GM19468 (cell line): ENCODE results near the gene ATP10B.
A peak's percentile ranks its signal among the peaks of the same experiment; 100 is the strongest.

Experiments used
- ATAC-seq: cut with Tn5 transposase; IDR thresholded peaks from one replicate; pipeline ENCODE4 v1.9.1; 2021; ENCODE audit warnings: mild to moderate bottlenecking, moderate library complexity, moderate number of reproducible peaks; ENCODE audit not compliant: unreplicated experiment; ENCODE audit errors: extremely low read depth

Gene ATP10B

DNA sequence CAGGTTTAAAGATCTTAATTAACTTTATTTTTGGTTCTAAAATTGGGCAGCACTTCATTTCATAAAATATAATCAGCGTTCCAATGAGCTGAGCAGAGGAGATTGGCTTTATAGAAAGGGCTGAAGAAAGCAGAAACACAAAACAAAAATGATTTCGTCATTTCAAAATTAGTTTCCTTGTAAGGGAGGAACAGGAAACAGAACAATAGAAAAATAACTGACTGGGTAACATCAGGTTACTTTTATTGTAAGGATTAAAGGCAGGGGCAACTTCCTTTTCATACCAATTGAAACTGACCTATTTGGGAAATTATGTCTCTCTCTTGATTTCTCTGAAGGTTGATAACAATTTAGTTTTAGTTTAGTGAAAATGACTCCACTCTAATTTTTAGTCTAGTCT is 157.1 kb downstream of the ATP10B start:
- no peak for ATAC-seq

DNA sequence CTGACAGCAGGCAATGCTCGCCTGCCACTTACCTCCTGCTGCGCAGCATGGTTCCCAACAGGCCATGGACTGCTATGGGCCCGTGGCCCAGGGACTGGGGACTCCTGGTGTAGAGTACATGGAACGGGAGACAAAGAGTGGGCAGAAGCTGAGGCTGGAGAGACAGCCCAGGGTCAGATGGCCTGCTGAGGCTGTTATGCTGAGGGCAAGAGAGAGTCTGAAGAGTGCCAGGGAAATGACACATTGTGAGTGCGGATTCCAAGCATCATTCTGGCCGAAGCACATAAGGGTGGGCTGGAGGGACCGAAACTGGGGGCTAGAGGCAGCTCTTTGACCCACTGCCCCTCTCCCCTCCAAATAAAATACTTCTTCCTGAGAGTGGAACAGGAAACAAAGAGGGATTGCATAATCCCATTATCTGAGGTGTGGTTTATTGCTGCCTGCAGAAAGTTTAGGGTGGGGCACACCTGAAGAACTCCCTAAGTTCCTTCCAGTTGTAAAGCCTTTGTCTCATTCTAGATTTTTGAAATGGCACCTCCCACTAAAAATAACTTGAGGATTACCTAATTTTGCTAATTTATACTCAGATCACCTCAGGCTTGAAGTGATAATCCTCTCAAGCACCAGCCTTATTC is 158.1 kb downstream of the ATP10B start:
- no peak for ATAC-seq

DNA sequence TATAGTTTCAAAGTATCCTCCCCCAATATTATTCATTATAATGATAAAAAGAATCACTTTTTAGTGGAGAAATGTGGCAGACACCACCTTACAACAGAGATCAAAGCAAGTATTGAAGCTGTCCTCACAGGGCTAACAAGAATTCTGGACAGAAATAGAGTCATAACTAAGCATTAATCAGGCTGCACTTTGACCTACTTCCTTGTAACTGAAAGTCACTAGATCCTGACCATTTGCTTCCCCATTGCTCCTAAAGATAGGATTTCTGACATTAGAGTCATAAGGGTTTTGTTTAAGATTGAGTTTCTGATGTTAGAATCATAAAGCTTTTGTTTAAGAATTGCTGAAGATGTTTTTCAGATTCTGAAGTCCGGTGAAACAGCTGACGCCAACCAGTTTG is 159.7 kb downstream of the ATP10B start:
- no peak for ATAC-seq

DNA sequence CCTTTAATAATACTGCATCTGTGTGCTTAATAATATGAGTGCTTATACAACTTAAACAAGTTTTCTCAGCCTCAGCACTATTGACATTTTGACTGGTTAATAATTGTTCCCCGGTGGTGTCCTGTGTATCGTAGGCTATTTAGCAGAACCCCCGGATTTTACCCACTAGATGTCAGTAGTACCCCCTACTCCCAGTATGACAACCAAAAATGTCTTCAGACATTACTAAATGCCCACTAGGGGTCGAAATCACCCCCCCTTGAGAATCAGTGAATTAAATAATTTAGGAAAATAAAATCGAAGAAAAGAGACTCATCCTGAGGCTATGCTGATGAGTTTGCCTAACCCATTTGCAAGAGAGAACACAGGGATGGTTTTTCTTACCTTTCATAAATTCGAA is 166.3 kb downstream of the ATP10B start:
- ATAC-seq = peak; percentile 61

DNA sequence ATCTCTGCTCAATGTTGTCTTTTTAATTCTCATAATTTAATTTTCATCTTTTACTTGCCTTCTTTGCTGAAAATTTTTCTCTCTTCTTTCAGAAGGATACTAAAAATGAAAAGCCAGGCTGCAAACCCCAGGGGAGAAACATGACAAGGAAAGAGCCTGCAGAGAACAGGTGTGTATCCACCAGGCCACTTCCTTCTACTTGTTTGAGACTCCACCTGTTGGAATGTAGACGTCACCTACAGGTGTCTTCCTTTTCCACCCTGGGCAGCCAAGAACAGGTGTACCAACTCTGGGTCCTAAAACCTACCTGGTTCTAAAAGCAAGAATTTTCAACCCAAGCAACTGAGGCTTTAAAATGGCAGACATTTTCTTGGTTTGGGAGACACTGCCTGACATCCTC is 166.8 kb downstream of the ATP10B start:
- no peak for ATAC-seq

DNA sequence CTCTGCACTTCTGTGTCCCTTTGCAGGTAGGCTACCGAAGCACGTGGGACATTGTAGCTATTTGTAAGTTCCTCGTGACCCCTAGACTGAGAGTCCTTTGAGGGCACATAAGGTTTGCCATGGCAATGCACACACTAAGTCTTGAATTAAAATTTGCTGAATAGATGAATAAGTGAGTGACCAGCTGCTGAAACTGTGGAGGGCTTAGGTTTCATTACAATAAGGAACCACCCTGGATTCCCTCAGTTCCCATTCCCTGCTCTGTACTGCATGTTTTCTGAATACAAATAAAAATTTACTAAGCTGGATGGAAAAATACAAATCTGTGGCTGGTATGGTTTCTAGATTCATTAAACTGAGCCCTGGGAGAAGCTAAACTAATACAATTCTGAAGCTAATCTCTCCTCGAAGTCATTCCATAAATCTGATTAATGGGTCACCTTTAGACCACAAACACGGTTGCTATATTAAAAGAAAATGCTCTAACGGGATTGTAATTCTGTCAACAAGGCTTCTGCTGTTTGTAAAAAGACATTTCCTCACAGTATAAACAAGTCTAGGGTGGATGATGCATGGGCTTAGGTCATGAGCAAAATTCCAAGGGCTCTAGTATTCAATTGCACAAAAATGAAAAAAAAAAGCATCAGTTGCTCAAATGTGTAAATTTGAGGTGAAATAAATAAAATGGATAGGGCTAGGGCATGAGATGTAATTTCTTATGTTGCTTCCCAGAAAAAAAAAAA is 172.3 kb downstream of the ATP10B start:
- no peak for ATAC-seq

DNA sequence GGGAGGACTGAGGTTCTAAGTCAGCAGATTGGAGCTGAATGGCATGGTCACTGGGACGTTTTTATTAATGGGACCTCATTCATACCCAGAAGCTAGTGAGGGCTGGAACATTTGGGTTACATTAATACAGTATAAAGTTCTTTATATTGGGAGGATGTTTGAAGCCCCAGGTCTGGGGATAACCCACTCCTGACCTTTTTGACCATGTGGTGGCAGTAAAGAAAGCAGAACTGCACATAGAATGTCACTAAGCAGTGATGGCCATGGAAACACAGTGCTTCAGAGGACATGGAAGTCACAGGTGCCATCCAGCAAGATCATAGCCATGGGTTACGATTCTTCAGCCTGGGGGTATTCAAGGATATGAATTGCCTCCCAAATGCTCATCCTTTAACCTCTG is 176.0 kb downstream of the ATP10B start:
- ATAC-seq = no peak

DNA sequence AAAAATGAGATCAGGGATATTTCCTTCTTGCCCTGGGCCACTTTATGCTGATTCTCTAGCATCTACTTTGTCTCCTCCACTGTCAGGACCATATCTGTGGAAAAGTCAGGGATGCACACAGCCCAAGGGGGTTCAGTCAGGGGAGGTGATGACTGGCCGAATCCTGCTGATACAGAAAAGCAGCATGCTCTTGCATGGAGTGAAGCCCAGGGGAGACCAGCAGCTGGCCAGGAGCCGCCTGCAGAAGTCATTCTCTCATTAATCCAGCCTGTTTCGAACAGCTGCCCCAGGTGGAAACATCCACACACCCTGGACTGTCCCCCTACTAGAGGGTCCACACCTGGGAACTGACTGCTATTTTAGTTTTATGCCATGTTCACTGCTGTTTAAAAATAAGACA is 177.1 kb downstream of the ATP10B start:
- no peak for ATAC-seq

DNA sequence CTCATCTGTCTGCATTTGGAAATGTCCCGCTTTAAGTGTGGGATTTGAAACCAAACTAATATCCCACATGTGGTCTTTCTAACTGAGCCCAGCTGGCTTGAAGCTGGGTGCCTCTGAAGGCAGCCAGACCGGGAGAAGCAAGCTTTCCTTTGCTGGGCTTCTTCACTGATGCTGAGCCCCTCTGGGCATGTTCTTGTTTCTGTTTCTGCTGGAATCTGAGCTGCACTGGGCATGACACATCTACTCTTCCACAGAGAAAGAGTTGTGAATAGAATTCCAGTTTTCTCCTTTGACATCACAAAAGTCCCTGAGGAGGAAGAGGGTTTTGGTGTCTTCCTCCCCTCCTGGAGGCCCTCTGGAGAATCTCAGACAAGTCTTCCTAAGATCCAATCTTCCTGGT is 179.5 kb downstream of the ATP10B start:
- no peak for ATAC-seq

DNA sequence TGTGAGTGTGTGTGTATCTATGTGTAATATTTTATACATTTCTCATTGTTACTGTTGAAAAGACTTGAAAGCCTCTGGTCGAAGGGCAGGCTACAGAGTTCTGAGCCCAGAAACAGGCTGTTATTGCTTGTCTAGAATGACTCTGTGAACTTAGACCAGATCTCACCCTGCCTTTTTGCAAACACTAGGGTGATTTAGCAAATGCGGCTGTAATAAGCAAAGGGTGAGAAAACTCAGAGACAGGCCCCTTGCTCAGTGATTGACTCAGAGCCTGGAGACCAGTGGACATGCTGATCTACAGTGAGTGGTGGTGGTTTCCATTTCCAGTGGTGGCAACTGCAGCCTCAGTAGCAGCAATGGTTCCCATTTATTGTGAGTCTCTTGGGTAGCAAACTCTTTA is 183.7 kb downstream of the ATP10B start:
- no peak for ATAC-seq

DNA sequence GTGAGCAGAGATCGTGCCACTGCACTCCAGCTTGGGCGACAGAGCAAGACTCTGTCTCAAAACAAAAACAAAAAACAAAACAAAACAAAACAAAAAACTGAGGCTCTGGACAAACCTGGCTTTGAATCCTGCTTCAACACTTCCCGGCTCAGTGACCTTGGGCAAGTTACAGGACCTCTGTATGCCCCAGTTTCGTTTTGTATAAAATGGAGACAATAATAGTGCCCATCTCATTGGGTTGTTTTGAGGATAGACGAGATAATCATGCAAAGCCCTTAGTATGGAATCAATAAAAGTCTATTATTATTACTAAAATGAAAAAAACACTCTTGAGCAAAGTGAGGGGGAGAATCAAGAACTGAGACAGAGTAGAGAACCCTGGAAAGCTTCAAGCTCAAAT is 184.9 kb downstream of the ATP10B start:
- no peak for ATAC-seq

DNA sequence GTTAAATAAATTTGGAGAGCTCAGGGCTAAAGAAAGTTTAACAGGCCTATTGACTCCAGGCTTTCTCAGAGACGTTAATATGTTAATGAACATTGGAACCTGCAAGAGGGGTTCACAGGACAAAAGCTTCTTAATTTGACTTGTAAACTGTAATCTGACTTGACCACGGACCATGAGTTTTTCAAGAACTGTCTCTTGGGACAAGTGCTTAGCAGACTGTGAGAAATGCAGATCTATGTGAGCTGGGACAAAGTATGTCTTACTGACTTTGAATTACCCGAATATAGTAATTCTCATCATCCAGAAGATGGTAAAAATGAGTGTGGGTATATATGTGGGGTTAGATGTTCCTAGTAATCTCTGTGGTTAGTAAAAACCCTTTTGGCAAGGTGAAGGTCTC is 186.6 kb downstream of the ATP10B start:
- ATAC-seq = no peak

DNA sequence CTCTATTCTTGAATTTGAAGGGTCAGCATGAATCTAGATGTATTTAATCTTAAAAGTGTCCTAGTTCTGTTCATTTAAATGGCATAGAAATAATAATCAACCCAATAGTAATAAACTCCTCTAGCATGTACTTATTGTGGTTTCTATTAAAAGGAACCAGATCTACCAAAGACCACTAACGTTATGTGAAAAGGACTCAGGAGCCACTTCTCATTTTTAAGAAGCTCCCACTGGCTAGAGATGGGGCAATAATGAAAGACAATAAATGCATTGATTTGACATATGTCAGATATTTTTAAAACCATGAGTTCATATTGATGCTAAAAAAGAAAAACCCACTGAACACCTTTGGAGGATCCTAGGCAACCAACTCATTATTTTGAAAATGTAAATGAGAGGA is 191.9 kb downstream of the ATP10B start:
- no peak for ATAC-seq

DNA sequence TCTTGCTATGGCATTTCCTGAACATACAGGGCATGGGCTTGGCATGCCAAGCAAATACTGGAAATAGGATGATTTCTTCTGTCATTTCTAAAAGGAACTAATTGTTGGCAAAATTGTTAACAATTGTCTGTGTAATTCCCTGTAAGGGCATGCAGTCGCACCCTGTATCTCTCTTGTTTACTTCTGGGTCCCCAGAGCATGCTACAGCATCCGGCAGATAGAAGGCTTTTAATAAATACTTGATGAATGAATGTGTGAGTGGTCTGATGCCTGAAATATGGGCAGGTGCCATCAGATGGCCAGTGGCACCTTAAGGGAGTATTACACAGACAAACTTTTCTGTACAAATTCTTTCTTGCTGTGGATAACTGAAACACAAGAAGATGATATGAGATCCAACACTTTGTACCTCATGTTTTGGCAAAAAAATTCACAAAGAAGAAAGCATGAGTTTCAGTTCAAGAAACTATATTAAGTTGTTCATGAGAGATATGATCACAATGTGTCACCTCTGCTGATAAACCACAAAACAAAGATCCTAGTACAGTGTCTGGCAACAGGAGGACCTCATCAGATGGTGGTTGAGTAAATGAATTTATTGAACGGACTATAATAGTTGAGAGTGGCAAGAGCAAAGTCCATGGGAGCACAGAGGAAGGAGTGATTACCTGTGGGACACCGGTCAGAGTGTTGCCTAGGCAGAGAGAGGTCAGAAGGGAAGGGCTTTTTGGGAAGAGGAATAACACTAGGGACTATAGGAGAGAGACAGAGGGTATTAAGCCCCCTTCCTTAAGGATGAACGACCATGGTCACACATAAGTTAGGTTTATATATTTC is 194.2 kb downstream of the ATP10B start:
- ATAC-seq = no peak

DNA sequence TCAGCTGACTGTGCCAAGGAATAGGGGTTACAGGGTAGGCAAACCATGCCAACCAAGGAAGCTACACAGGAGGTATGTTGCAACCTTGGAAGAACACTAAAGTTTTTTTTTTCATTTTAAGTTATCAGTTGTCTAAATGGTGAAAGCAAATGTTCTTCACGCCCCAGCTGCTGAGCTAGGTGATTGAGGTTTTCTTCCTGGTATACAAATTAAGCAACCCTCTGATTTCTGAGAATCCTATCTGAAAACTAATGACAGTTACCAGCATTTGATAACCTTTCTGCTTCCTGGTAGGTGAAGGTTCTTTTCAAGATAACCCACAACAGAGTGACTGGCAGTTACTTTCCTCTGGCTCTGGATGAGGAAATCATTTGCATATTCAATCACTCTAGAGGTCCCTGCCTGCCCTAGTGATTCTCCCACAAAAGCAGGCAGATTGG is 194.9 kb downstream of the ATP10B start:
- no peak for ATAC-seq

DNA sequence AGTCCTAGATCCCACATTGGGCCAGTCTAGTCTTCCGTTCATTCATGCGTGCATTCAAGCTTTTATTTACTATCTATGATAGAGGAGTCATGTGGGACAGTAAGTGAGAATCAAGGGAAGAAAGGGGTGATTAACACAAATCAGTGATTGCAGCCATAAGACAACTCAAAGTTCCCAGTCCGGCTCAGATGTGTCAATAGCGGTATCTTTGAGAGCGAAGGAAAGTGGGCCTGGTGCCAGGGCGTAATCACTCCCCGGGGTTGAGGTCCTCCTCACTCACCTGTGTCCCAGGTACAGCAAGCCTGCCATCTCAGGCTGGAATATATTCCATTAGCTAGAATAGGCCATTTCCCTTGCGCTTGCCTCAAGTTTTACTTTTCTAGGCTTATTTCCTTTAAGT is 196.3 kb downstream of the ATP10B start:
- no peak for ATAC-seq

DNA sequence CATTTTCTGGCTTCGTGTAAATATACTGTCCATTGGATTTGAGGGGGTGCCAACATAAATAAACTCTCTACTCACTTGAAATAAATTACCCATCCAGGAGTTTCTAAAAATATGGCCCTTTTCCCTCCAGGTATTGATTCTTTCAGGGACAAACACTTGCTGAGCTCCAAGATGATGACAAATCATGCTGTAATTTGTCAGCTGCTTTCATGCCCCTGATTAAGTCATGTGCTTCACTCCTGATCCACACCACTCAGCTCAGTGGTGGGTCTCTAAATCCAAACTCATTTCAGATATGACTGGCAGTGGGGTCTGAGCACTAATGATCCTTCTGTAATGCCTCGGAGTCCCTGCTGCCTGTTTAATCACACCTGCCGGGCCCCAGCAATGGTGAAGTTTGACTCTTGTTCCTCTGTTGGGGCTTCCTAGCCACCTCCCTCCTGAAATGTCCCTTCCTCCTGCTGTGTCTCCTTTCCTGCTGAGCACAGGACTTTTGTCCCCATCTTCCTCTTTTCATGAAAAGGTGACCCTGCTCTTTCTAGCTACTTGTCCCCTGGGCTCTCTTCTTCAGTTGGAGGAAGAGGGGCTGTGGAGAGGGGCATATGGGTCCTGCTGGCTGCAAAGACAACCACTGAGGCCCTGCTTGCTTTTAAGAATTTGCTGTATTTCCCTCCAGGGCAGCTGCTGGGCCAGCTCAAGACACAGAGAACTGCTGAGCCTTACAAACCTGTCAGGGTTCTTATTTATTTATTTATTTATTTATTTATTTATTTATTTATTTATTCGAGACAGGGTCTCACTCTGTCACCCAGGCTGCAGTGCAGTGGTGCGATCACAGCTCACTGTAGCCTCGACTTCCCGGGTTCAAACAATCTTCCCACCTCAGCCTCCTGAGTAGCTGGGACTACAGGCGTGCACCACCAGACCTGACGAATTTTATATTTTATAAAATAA is 200.0 kb downstream of the ATP10B start:
- ATAC-seq = no peak

DNA sequence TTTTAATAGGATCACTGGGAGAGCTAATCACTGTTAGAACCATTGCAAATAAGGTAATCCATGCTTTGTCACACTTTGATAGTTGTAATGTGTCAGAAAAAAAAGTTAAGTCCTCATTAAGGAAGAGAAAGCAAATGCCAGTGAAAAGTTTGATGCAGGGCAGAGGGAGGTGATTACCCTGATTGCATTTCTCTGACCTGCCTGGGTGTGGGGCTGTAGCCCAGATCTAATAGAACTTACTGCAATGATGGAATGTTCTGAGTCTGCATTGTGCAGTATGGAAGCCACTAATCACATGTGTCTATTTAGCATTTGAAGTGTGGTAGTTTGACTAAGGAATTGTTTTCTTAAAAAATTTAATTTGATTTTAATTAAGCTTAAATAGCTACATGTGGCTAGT is 202.7 kb downstream of the ATP10B start:
- ATAC-seq = no peak

DNA sequence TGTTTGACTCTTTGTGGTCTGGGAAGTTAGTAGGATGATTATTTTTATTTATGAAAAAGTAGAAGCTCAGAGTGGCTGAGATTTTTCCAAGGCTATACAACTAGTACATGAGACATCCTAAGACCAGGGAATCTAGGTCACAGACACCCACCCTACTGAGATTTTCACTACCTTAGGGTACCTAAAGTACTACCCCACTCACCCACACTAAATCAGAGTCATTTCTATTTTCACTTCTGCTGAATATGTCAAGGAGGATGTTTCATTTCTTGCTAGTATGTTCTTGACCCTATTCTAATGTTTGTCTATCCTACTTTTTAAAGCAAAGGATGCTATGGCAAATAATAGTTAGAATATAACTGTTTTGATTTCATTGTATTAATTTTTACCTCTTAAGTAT is 206.0 kb downstream of the ATP10B start:
- no peak for ATAC-seq

DNA sequence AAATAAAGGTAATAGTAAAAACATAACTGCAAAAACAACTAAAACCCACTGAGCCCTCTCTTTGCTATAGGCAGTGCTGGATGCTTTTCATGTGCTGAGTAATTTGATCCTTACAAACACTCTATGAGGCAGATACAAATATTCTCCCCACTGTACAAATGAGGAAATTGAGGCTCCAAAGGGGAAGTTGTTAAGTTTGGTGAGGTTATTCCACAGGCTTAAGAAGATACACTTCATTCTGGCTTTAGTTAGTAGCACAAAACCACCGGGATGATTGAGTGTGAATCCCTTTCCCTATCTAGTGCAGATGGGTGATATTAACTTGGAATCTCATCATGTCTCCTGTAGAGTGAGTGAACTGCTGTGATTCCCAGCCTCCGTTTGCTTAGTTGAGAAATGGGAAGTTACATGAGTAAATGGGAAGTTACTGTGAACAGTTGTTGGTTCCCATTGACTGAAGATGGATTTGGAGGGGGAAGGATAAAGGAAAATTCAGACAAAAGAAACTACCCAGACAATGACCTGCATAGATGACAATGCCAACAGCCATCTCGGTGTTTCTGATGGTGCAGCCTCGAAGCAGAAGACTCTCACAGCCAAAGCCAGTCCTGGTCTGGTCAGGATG is 208.3 kb downstream of the ATP10B start:
- no peak for ATAC-seq
